Activated CD4-positive, alpha-beta T cell treated with anti-CD3 and anti-CD28 coated beads, Interleukin-2, amount 10 ng/mL, durations not matched to agents 7 days and 5 days (primary cell): Measurements from ENCODE around the gene TCTN1. TPM values are rescaled to one million over a fixed set of nuclear protein-coding genes. Genes with fewer than 3 reads are reported as not detected.
"Not testable (repeated sequence)": the region's sequence is repeated elsewhere in the genome, so short reads cannot be mapped to it uniquely, and the experiment has no call there.

ENCODE experiments used
- CTCF ChIA-PET: fragments of 350-600 bp; sonication (Branson Sonifier 250); formaldehyde crosslinking; loops from one replicate; lab custom pipeline; 2021; ENCODE audit warnings: antibody characterized with exemption; lab: Charles Lee
- POLR2A ChIA-PET: fragments of 350-600 bp; sonication (Branson Sonifier 250); formaldehyde crosslinking; loops from one replicate; lab custom pipeline; 2021; ENCODE audit warnings: antibody characterized with exemption; lab: Charles Lee
- DNase-seq: peaks from one replicate; pipeline ENCODE4 v3.0.0-alpha.2; 2020
- H3K27ac Mint-ChIP-seq: one replicate; pipeline ENCODE4 v1.8.0; 2021; ENCODE audit warnings: mild to moderate bottlenecking, moderate library complexity, mixed read lengths
- H3K27me3 Mint-ChIP-seq: one replicate; pipeline ENCODE4 v1.8.0; 2021; ENCODE audit warnings: mixed read lengths
- H3K36me3 Mint-ChIP-seq: one replicate; pipeline ENCODE4 v1.8.0; 2021; ENCODE audit warnings: low read depth, mixed read lengths
- H3K4me1 Mint-ChIP-seq: one replicate; pipeline ENCODE4 v1.8.0; 2021; ENCODE audit warnings: mixed read lengths
- H3K4me3 Mint-ChIP-seq: one replicate; pipeline ENCODE4 v1.8.0; 2021; ENCODE audit warnings: mild to moderate bottlenecking, moderate library complexity, mixed read lengths
- H3K9me3 Mint-ChIP-seq: one replicate; pipeline ENCODE4 v1.8.0; 2021; ENCODE audit warnings: mixed read lengths
- total RNA-seq, 2 experiments: library from RNA; stranded (reverse); gene quantifications; one replicate each; pipeline ENCODE4 v1.2.3, GENCODE V29; 2021

Gene TCTN1
- total RNA-seq, 2 experiments from 2014 or later, result 4.3 to 5.2 TPM

DNA sequence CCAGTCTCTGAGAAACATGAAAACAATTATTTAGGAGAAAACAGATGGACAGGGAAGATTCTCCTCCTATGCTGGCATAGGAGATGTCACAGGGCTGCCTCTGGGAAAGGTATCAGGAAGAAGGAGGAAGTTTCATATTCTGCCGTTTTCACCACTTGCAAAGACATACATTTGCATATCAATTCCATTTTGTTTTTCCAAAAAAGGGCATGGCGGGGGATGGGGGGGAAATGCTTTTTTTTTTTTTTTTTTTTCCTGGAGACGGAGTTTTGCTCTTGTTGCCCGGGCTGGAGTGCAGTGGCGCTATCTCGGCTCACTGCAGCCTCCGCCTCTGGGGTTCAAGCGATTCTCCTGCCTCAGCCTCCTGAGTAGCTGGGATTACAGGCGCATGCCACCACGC lies 40.3 kb downstream of the TCTN1 start:
- H3K27me3 Mint-ChIP-seq, result not testable (repeated sequence)

DNA sequence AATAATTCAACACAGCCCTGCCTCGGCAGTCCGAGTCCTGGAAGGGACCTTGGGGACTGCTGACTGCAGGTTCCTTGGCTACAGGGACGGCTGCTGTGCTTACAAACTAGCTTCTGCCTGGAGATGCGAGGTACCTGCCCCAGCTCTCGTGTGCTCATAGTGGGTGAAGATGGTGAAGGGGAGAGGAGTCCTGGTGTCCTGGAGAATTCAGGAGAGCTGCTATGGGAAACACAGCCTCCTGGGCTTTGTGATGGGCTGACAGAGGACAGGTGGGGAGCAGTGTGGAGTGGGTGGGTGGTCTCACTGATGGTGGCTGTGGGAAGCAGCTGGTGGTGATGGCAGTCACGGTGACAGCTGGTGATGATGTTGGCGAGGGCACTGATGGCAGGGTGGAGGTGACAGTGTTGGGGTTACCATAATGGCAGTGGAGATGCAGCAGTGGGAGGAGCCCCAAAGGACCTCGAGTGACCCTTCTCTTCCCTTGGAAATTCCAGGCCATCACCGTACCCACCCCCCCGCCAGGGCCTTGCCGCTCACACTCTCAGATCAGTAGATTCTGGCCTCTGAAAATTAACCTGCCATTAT lies 42.2 kb downstream of the TCTN1 start:
- CTCF ChIA-PET, result interaction anchor here (0.7 to 2.3 kb wide), 2 partner anchors 17 to 277 kb away, joined by 3 to 7 read pairs; no protein-coding TSS in a partner anchor
- no peak for DNase-seq
- H3K36me3 Mint-ChIP-seq, result peaks cover 25% of the 10 kb centered on the region
- H3K4me1 Mint-ChIP-seq, result peaks cover under 1% of the 10 kb centered on the region
- POLR2A ChIA-PET, result no interaction called here
- no peak overlapping the region for H3K27ac Mint-ChIP-seq
- no peaks in the 10 kb centered on the region for H3K9me3 Mint-ChIP-seq
- no peak overlapping the region for H3K4me3 Mint-ChIP-seq
- no peaks in the 10 kb centered on the region for H3K27me3 Mint-ChIP-seq

More for the DNA sequence above, 40.3 kb downstream of the TCTN1 start:
- H3K27ac Mint-ChIP-seq, CTCF ChIA-PET, DNase-seq, POLR2A ChIA-PET, H3K9me3 Mint-ChIP-seq, H3K4me1 Mint-ChIP-seq, H3K4me3 Mint-ChIP-seq: not testable (repeated sequence)
- H3K36me3 Mint-ChIP-seq, result peaks cover 29% of the 10 kb centered on the region

DNA sequence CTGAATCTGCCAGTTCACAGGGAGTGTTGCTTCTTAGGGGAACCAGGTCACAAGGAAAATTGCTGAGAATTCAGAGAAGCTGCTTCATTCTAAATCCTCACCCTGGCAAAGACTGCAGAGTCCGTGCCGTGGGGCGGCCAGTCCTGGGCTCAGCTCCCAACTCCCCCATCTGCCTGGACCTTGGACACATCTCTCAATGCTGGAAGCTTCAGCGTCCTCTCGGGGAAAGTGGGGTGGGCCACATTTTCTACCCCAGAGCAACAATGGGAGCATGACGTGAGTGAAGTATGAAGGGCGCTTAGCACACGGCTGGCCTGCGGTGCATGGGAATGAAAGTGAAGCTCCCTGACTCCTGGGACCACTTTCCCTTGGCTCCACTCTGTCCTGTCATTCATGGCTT lies 43.8 kb downstream of the TCTN1 start:
- ChIA-PET CTCF (interaction anchor here (1.0 kb wide), 1 partner anchor 9 kb away, joined by 3 read pairs; no protein-coding TSS in a partner anchor), POLR2A (no interaction called here)
- Mint-ChIP-seq H3K4me3 (no peak overlapping the region), H3K4me1 (peaks cover 13% of the 10 kb centered on the region), H3K36me3 (peaks cover 32% of the 10 kb centered on the region), H3K27me3 (no peaks in the 10 kb centered on the region), H3K9me3 (no peaks in the 10 kb centered on the region), H3K27ac (peak overlapping the region; percentile 6)
- no peak for DNase-seq

DNA sequence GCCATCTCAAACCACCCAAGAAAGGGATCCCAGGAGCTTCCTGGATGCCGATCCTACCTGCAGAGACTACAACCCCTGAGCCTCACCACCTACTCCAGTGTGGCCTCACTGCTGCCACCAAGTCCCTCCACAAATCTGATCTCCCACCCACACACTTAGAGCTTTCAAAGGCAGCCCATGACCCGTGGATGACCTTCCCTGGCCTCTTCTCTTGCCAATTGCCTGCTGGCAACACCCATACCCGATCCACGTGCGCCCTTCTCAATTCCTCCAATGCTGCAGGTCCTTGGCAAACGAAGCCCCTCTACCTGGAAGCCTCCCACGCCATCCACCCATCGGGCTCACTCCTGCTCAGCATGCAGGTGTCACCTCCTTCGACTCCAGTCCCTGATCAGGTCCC lies 44.3 kb downstream of the TCTN1 start:
- H3K9me3 Mint-ChIP-seq, result no peaks in the 10 kb centered on the region
- no peak overlapping the region for H3K4me3 Mint-ChIP-seq
- peaks cover 15% of the 10 kb centered on the region for H3K4me1 Mint-ChIP-seq
- H3K27me3 Mint-ChIP-seq, result no peaks in the 10 kb centered on the region
- peaks cover 34% of the 10 kb centered on the region for H3K36me3 Mint-ChIP-seq
- no peak for DNase-seq
- ChIA-PET POLR2A (no interaction called here), CTCF (interaction anchor here (1.0 kb wide), 1 partner anchor 9 kb away, joined by 3 read pairs; no protein-coding TSS in a partner anchor)
- peak overlapping the region; percentile 6 for H3K27ac Mint-ChIP-seq

DNA sequence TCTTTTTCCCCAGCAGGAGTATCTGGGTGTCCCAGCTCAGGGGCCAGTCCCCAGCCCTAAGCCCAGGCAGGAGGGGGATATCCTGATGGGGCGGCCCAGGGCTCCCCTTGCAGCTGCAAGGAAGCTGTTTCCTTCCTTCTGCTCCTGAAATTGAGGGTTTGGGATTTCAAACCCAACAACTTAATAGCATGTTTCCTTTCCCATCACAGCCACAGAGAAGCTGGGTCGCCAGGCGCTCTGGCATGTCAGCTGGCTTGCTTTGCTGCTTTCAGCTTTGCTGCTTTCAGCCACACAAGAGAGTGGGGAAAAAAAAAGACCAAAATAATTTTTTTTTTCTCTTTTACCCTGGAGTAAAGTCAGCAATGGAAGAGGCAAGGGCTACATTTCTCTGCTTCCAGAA lies 44.9 kb downstream of the TCTN1 start:
- H3K27ac Mint-ChIP-seq, result no peak overlapping the region
- ChIA-PET POLR2A (no interaction called here), CTCF (interaction anchor here (1.2 kb wide), 1 partner anchor 39 kb away, joined by 3 read pairs; no protein-coding TSS in a partner anchor)
- no peak for DNase-seq
- H3K4me3 Mint-ChIP-seq, result no peak overlapping the region
- peaks cover 15% of the 10 kb centered on the region for H3K4me1 Mint-ChIP-seq
- no peaks in the 10 kb centered on the region for H3K27me3 Mint-ChIP-seq
- no peaks in the 10 kb centered on the region for H3K9me3 Mint-ChIP-seq
- peaks cover 31% of the 10 kb centered on the region for H3K36me3 Mint-ChIP-seq

DNA sequence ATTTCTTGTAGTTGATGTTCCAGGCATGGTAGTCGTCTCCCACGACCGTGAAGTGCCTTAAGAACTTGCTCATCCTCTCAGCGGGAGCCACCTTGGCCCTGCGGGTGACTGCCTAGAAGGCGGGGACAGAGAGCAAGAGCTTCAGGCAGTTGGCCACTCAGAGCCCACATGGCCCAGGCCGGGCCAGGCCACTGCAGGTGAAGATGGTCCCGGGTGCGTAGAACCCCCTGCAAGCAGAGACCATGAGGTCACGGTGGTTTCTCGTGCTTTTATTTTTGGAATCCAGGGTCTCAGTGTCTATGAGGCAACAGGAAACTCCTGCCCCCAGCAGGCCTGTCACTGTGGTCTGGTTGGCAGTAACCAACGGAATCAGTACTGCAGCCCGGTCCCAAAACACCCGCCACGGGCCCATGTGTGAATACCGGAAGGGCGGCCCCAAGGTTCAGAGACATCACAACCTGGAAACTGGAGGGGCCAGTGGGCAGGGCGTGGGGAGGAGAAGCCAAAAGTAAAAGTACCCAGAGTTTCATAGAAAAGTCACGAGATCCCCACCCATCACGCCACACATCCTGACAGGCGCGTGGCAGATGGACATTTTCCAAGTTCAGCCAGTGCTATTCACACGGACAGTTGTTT lies 47.5 kb downstream of the TCTN1 start:
- peaks cover 45% of the 10 kb centered on the region for H3K36me3 Mint-ChIP-seq
- H3K4me1 Mint-ChIP-seq, result peaks cover 15% of the 10 kb centered on the region
- ChIA-PET CTCF (interaction anchor here (1.0 kb wide), 1 partner anchor 38 kb away, joined by 3 read pairs; no protein-coding TSS in a partner anchor), POLR2A (no interaction called here)
- DNase-seq, result peak; percentile 46
- H3K27ac Mint-ChIP-seq, result peak overlapping the region; percentile 80
- H3K9me3 Mint-ChIP-seq, result peaks cover 11% of the 10 kb centered on the region
- H3K27me3 Mint-ChIP-seq, result no peaks in the 10 kb centered on the region
- peak overlapping the region; percentile 2 for H3K4me3 Mint-ChIP-seq

DNA sequence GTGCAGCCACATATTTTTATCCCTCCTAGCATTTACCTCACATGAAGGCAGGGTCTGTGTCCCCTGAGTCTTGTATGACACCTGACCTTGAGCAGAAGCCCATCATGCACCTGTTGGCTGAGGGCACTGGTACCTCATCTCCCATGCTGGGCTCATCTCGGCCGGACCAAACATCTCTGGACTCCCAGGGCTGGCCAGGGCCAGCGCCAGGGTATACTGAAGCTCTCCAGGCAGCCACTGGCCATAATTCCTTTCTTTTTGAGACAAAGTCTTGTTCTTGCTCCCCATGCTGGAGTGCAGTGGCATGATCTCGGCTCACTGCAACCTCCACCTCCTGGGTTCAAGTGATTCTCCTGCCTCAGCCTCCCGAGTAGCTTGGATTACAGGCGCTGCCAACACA lies 53.0 kb downstream of the TCTN1 start:
- Mint-ChIP-seq H3K9me3 (peaks cover 14% of the 10 kb centered on the region), H3K4me3 (no peak overlapping the region), H3K27me3 (no peaks in the 10 kb centered on the region), H3K4me1 (peaks cover 29% of the 10 kb centered on the region), H3K36me3 (peaks cover 53% of the 10 kb centered on the region), H3K27ac (no peak overlapping the region)
- DNase-seq, result no peak
- ChIA-PET CTCF (interaction anchor here (0.6 to 1.3 kb wide), 3 partner anchors 29 to 1112 kb away, joined by 3 to 5 read pairs (median 4); no protein-coding TSS in a partner anchor), POLR2A (no interaction called here)

DNA sequence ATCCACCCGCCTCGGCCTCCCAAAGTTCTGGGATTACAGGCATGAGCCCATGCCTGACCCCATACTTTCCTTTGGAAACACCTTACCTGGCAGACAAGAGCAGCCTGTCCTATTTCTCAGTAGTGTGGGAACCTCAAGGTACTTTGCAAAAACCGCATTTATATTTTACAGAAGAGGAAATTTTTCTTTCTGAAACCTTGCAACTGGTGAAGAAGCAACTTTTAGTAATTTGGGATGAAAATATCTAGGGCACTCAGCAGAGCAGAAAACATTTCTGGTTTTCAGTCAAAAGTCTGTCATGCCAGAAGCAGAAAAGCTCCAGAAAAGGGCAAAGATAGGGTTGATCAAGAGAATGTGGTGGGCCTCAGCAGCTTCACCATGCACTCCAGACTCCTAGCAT lies 53.7 kb downstream of the TCTN1 start:
- no peaks in the 10 kb centered on the region for H3K27me3 Mint-ChIP-seq
- peaks cover 27% of the 10 kb centered on the region for H3K4me1 Mint-ChIP-seq
- ChIA-PET CTCF (interaction anchor here (0.6 to 1.3 kb wide), 3 partner anchors 32 to 431 kb away, joined by 3 to 4 read pairs (median 3); no protein-coding TSS in a partner anchor), POLR2A (no interaction called here)
- H3K9me3 Mint-ChIP-seq, result peaks cover 15% of the 10 kb centered on the region
- DNase-seq, result no peak
- no peak overlapping the region for H3K4me3 Mint-ChIP-seq
- H3K27ac Mint-ChIP-seq, result no peak overlapping the region
- H3K36me3 Mint-ChIP-seq, result peaks cover 53% of the 10 kb centered on the region

DNA sequence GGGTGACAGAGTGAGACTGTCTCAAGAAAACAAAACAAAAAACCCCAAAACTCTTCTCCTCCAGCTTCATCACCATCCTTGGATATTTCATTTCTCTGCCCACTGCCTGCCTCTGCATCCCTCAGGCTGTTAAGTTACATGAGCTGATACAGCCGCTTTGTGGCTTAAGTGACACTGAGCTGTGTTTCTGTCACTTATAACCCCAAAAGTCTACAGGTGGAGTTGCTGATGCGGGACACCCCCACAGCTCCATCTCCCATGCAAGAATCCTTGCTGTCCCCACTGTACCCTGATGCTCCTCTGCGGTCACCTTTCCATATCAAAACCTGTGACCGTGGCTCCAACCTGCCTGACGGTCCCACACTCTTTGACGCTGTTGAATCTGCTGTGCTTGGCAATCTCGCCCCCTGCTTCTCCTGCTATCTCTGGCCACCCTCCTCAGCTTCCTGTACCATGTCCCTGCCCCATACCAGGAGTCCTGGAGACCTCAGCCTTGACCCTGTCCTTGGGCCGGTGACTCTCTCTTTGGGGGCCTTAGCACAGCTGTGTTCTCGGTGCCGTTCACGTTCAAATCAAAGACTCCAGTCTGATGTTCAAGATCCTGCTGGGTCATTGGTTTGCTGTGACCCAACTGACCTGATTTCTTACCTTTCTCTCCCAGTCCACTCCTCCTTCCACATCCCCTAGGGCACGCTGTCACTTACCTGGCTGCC lies 54.7 kb downstream of the TCTN1 start:
- H3K4me3 Mint-ChIP-seq, result no peak overlapping the region
- ChIA-PET CTCF (interaction anchor here (0.7 to 1.8 kb wide), 3 partner anchors 20 to 84 kb away, joined by 3 to 4 read pairs (median 3); no protein-coding TSS in a partner anchor), POLR2A (no interaction called here)
- H3K4me1 Mint-ChIP-seq, result peaks cover 32% of the 10 kb centered on the region
- H3K9me3 Mint-ChIP-seq, result peaks cover 17% of the 10 kb centered on the region
- H3K27me3 Mint-ChIP-seq, result no peaks in the 10 kb centered on the region
- no peak for DNase-seq
- H3K36me3 Mint-ChIP-seq, result peaks cover 56% of the 10 kb centered on the region
- H3K27ac Mint-ChIP-seq, result no peak overlapping the region

DNA sequence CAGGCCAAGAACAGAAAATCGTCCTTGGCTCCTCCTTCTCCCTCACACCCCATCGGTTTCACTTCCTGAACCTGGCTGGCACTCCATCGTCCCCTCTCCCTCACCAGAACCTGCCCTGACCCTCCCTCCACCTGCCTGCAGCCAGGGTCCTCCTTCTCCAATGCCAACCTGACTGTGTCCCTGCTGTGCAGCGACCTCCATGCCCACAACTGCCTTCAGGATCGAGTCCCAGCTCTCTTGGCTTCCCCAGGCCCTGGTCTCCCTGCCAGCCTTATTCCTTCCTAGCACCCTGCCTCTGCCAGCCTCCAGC lies 55.2 kb downstream of the TCTN1 start:
- POLR2A ChIA-PET, result no interaction called here
- H3K27ac Mint-ChIP-seq, result peak overlapping the region; percentile 31
- no peak overlapping the region for H3K4me3 Mint-ChIP-seq
- H3K9me3 Mint-ChIP-seq, result peaks cover 16% of the 10 kb centered on the region
- H3K27me3 Mint-ChIP-seq, result no peaks in the 10 kb centered on the region
- DNase-seq, result no peak
- peaks cover 60% of the 10 kb centered on the region for H3K36me3 Mint-ChIP-seq
- CTCF ChIA-PET, result interaction anchor here (1.8 kb wide), 1 partner anchor 20 kb away, joined by 4 read pairs; no protein-coding TSS in a partner anchor
- H3K4me1 Mint-ChIP-seq, result peaks cover 38% of the 10 kb centered on the region

DNA sequence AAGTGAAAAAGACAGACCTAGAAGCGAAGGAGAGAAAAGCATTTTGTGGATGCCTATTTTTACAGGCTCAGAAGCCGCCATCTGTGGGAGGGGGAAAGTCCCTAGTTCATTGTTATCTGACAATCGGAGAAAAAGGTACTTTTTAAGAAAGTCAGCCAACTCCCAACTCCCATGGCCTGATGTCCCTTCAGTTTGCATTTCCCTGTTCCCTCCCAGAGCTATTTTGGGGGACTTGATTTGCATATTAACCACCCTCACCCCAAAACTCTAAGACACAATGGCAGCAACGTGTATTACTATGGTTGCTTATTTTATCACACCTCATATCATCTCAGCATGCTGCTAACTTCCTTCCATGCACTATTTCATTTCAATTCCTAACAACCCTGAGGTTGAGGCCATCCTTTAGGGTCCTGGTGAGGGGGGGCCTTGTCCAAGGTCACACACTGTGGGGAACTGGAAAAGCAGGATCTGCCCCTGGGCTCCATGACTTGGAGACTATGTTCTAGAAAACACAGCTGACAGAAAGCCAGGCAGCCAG lies 56.3 kb downstream of the TCTN1 start:
- peaks cover 44% of the 10 kb centered on the region for H3K4me1 Mint-ChIP-seq
- ChIA-PET POLR2A (no interaction called here), CTCF (interaction anchor here (0.6 kb wide), 1 partner anchor 170 kb away, joined by 4 read pairs; no protein-coding TSS in a partner anchor)
- peaks cover 57% of the 10 kb centered on the region for H3K36me3 Mint-ChIP-seq
- peaks cover 13% of the 10 kb centered on the region for H3K9me3 Mint-ChIP-seq
- DNase-seq, result peak; percentile 16
- no peak overlapping the region for H3K4me3 Mint-ChIP-seq
- no peaks in the 10 kb centered on the region for H3K27me3 Mint-ChIP-seq
- peak overlapping the region; percentile 73 for H3K27ac Mint-ChIP-seq

DNA sequence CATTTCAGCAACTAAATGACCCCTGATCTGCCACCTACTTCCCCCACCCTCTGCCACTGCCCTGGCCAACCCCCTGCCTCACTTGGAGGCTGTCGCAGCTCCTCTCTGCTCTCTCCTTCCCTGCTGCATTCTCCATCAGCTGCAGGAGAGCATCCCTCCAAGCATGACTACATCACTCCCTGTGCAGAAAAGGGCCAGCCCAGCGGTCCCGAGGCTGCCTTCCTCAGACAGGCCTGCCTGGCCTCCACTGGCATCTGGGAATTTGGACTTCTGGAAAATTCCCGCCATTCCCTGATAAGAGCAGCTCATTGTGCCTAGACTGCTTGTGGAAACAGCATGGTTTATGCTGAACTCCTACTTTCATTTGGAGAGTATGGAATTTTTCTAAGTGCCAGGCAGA lies 62.2 kb downstream of the TCTN1 start:
- DNase-seq, result no peak
- Mint-ChIP-seq H3K36me3 (peaks cover 36% of the 10 kb centered on the region), H3K9me3 (peaks cover 10% of the 10 kb centered on the region), H3K4me1 (peaks cover 50% of the 10 kb centered on the region), H3K27ac (no peak overlapping the region), H3K27me3 (no peaks in the 10 kb centered on the region), H3K4me3 (no peak overlapping the region)
- ChIA-PET POLR2A (no interaction called here), CTCF (interaction anchor here (0.6 kb wide), 1 partner anchor 220 kb away, joined by 3 read pairs; no protein-coding TSS in a partner anchor)
